Stomach smooth muscle (tissue), 2 donors: ENCODE data around the gene RHOJ.

Experiments
- H3K27ac ChIP-seq: one replicate; pipeline ENCODE4 v1.7.0; 2013; ENCODE audit warnings: mild to moderate bottlenecking, low read length, inconsistent platforms
- H3K27me3 ChIP-seq, 2 donors: one replicate each; pipeline ENCODE4 v1.7.0; 2013; ENCODE audit warnings: low read length in 2 of 2; ENCODE audit not compliant: insufficient read depth in 2 of 2, control insufficient read depth in 1 of 2
- H3K36me3 ChIP-seq, 2 donors: one replicate each; pipeline ENCODE4 v1.7.0; 2013; ENCODE audit warnings: low read length in 2 of 2; ENCODE audit not compliant: control insufficient read depth in 2 of 2, insufficient read depth in 2 of 2
- H3K4me1 ChIP-seq: one replicate; pipeline ENCODE4 v1.7.0; 2013; ENCODE audit warnings: low read length; ENCODE audit not compliant: control insufficient read depth, insufficient read depth
- H3K4me3 ChIP-seq, 2 donors: one replicate each; pipeline ENCODE4 v1.7.0; 2013; ENCODE audit warnings: low read length in 2 of 2
- H3K9ac ChIP-seq, 2 donors: one replicate each; pipeline ENCODE4 v1.7.0; 2013; ENCODE audit warnings: low read length in 2 of 2, mild to moderate bottlenecking in 1 of 2
- H3K9me3 ChIP-seq, 2 donors: one replicate each; pipeline ENCODE4 v1.7.0; 2013; ENCODE audit warnings: low read length in 2 of 2; ENCODE audit not compliant: control insufficient read depth in 2 of 2
- donor health status: healthy.
- donor health status: Pancreatic carcinoma.

Gene RHOJ

GRCh38 chr14:63326840-63327239 lies 122.6 kb downstream of the RHOJ start:
- Histone ChIP-seq H3K27ac (no peak overlapping the region), H3K27me3 (no peaks in the 10 kb centered on the region), H3K9me3 (no peaks in the 10 kb centered on the region), H3K4me3 (no peak overlapping the region), H3K4me1 (no peaks in the 10 kb centered on the region), H3K36me3 (no peaks in the 10 kb centered on the region), H3K9ac (no peak overlapping the region)

GRCh38 chr14:63328787-63329737 lies 124.8 kb downstream of the RHOJ start:
- Histone ChIP-seq H3K4me3 (no peak overlapping the region), H3K4me1 (no peaks in the 10 kb centered on the region), H3K27ac (no peak overlapping the region), H3K9ac (no peak overlapping the region), H3K36me3 (no peaks in the 10 kb centered on the region), H3K27me3 (no peaks in the 10 kb centered on the region), H3K9me3 (no peaks in the 10 kb centered on the region)

- Histone ChIP-seq H3K4me1 (no peaks in the 10 kb centered on the region), H3K27ac (no peak overlapping the region), H3K9me3 (no peaks in the 10 kb centered on the region), H3K36me3 (no peaks in the 10 kb centered on the region), H3K4me3 (no peak overlapping the region), H3K27me3 (no peaks in the 10 kb centered on the region), H3K9ac (no peak overlapping the region)
These were observed 138.1 kb downstream of the RHOJ start for GRCh38 chr14:63342371-63342770.
